Measurements from ENCODE around the gene ABCC6. TPM values are rescaled to one million over a fixed set of nuclear protein-coding genes. Genes with fewer than 3 reads are reported as not detected.
"Not testable (repeated sequence)": the region's sequence is repeated elsewhere in the genome, so short reads cannot be mapped to it uniquely, and the experiment has no call there.

ABCC6 gene
- total and polyA plus RNA-seq, 10 donors, result 0.14 to 0.94 (median 0.46) TPM

- WGBS, 5 donors, result 58 to 96% (median 82%) methylated on average over 4 of the region's 4 CpGs
- intact Hi-C loops (cut with DNase I; ENCODE audit: low total_unique reads), result no loop called here
- Histone ChIP-seq H3K4me3 (no peak overlapping the region), H3K27ac (no peak overlapping the region), H3K9me3 (no peaks in the 10 kb centered on the region), H3K27me3 (replicated peaks in 1 of 7) (peaks cover 0 to 8% (median 0%) of the 10 kb centered on the region in 7 donors), H3K36me3 (no peaks in the 10 kb centered on the region), H3K4me1 (peaks cover 0 to 3% (median 0%) of the 10 kb centered on the region in 6 donors)
- TF ChIP-seq CTCF (IDR thresholded peaks at IDR 0.05 in 8 of 11, conservative IDR thresholded peaks at IDR 0.05 in 3 of 11) (no peak), POLR2AphosphoS5 (IDR thresholded peaks at IDR 0.05) (no peak), POLR2A (IDR thresholded peaks at IDR 0.05) (no peak)
- no peak for DNase-seq
Measured at GRCh38 chr16:16185095-16185494, 38.2 kb downstream of the ABCC6 start.

- Histone ChIP-seq H3K9me3 (no peaks in the 10 kb centered on the region), H3K36me3 (no peaks in the 10 kb centered on the region), H3K4me3 (no peak overlapping the region), H3K4me1 (peaks cover 0 to 3% (median 0%) of the 10 kb centered on the region in 6 donors), H3K27me3 (replicated peaks in 1 of 7) (peaks cover 0 to 4% (median 0%) of the 10 kb centered on the region in 7 donors), H3K27ac (no peak overlapping the region)
- WGBS, 5 donors, result 82 to 100% (median 93%) methylated on average over 2 to 5 of the region's 5 CpGs
- DNase-seq, result no peak
- intact Hi-C loops (cut with DNase I; ENCODE audit: low total_unique reads), result no loop called here
- TF ChIP-seq CTCF (IDR thresholded peaks at IDR 0.05 in 8 of 11, conservative IDR thresholded peaks at IDR 0.05 in 3 of 11) (no peak), POLR2A (IDR thresholded peaks at IDR 0.05) (no peak), POLR2AphosphoS5 (IDR thresholded peaks at IDR 0.05) (no peak)
Measured at GRCh38 chr16:16184594-16184993, 38.7 kb downstream of the ABCC6 start.

GRCh38 chr16:16183562-16183961 lies 39.7 kb downstream of the ABCC6 start:
- TF ChIP-seq POLR2AphosphoS5 (IDR thresholded peaks at IDR 0.05), result peak in 1 of 3 donors; percentile 43
- TF ChIP-seq POLR2A (IDR thresholded peaks at IDR 0.05), result no peak
- no peak for TF ChIP-seq CTCF (IDR thresholded peaks at IDR 0.05 in 8 of 11, conservative IDR thresholded peaks at IDR 0.05 in 3 of 11)
- intact Hi-C loops (cut with DNase I; ENCODE audit: low total_unique reads), result no loop called here
- H3K36me3 ChIP-seq, result no peaks in the 10 kb centered on the region
- peaks cover 0 to 12% (median 0%) of the 10 kb centered on the region in 7 donors for H3K27me3 ChIP-seq (replicated peaks in 1 of 7)
- H3K27ac ChIP-seq, result no peak overlapping the region
- 76 to 89% (median 86%) methylated on average over 6 to 8 of the region's 8 CpGs for WGBS, 5 donors
- no peak overlapping the region for H3K4me3 ChIP-seq
- H3K9me3 ChIP-seq, result no peaks in the 10 kb centered on the region
- DNase-seq, result no peak
- peaks cover 0 to 3% (median 0%) of the 10 kb centered on the region in 6 donors for H3K4me1 ChIP-seq

- H3K36me3 ChIP-seq, result no peaks in the 10 kb centered on the region
- H3K27me3 ChIP-seq (replicated peaks in 1 of 7), result peaks cover 0 to 12% (median 0%) of the 10 kb centered on the region in 7 donors
- peaks cover 0 to 3% (median 0%) of the 10 kb centered on the region in 6 donors for H3K4me1 ChIP-seq
- no peak overlapping the region for H3K4me3 ChIP-seq
- intact Hi-C loops (cut with DNase I; ENCODE audit: low total_unique reads), result no loop called here
- no peak overlapping the region for H3K27ac ChIP-seq
- H3K9me3 ChIP-seq, result peaks cover 0 to 4% (median 0%) of the 10 kb centered on the region in 8 donors
- TF ChIP-seq CTCF (IDR thresholded peaks at IDR 0.05 in 8 of 11, conservative IDR thresholded peaks at IDR 0.05 in 3 of 11) (no peak), POLR2AphosphoS5 (IDR thresholded peaks at IDR 0.05) (no peak), POLR2A (IDR thresholded peaks at IDR 0.05) (no peak)
- no peak for DNase-seq
- 78 to 86% (median 79%) methylated on average over 8 of the region's 8 CpGs for WGBS, 5 donors
Measured at GRCh38 chr16:16182918-16183317, 40.4 kb downstream of the ABCC6 start.

GRCh38 chr16:16181748-16182147 lies 41.5 kb downstream of the ABCC6 start:
- H3K4me1 ChIP-seq; H3K36me3 ChIP-seq; DNase-seq; H3K27ac ChIP-seq; intact Hi-C loops (cut with DNase I; ENCODE audit: low total_unique reads); H3K4me3 ChIP-seq; H3K9me3 ChIP-seq: not testable (repeated sequence)
- peaks cover 0 to 12% (median 0%) of the 10 kb centered on the region in 7 donors for H3K27me3 ChIP-seq (replicated peaks in 1 of 7)
- WGBS, 5 donors, result 59 to 89% (median 84%) methylated on average over 3 of the region's 3 CpGs

Data from spleen (tissue), 11 donors.